Mucosa of stomach (tissue), 1 donor: Measurements from ENCODE around the gene NMRK2.
"Not testable (repeated sequence)": the region's sequence is repeated elsewhere in the genome, so short reads cannot be mapped to it uniquely, and the experiment has no call there.

Source experiments
- H3K27me3 ChIP-seq: one replicate; pipeline ENCODE4 v1.7.0; 2013; ENCODE audit warnings: mild to moderate bottlenecking, low read length; ENCODE audit not compliant: control insufficient read depth, insufficient read depth
- H3K36me3 ChIP-seq: one replicate; pipeline ENCODE4 v1.7.0; 2013; ENCODE audit warnings: low read length; ENCODE audit not compliant: control insufficient read depth, insufficient read depth
- H3K4me1 ChIP-seq: one replicate; pipeline ENCODE4 v1.7.0; 2013; ENCODE audit warnings: mild to moderate bottlenecking, low read length; ENCODE audit not compliant: control insufficient read depth, insufficient read depth
- H3K4me3 ChIP-seq: one replicate; pipeline ENCODE4 v1.7.0; 2013; ENCODE audit warnings: low read length
- H3K9ac ChIP-seq: one replicate; pipeline ENCODE4 v1.7.0; 2013; ENCODE audit warnings: mild to moderate bottlenecking, low read length, moderate library complexity
- H3K9me3 ChIP-seq: one replicate; pipeline ENCODE4 v1.7.0; 2013; ENCODE audit warnings: mild to moderate bottlenecking, low read length, moderate library complexity; ENCODE audit not compliant: control insufficient read depth
- donor health status: Pancreatic carcinoma.

Gene NMRK2

DNA sequence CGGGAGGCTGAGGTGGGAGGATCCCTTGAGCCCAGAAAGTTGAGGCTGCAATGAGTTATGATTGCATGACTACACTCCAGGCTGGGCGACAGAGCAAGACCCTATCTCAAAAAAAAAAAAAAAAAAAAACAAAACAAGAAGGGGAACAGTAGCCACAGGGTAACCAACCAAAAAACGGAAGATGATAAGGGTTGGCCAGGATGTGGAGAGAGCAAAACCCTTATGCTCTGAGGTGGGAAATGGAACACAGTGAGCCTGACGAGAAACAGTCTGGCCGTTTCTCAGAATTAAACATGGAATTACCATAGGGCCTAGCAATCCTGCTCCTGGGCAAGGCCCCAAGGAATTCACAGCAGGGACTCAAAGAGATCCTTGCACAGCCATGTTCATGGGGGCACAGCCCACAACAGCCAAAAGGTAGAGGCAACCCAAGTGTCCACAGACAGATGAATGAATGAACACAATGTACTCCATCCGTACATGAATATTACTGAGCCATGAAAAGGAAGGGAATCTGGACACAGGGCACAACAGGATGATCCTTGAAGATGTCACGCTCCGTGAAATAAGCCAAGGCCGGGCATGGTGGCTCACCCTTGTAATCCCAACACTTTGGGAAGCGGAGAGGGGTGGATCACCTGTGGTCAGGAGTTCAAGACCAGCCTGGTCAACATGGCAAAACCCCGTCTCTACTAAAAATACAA is 11.3 kb downstream of the NMRK2 start:
- Histone ChIP-seq H3K9ac (no peak overlapping the region), H3K4me1 (no peaks in the 10 kb centered on the region), H3K27me3 (no peaks in the 10 kb centered on the region), H3K9me3 (no peaks in the 10 kb centered on the region), H3K36me3 (no peaks in the 10 kb centered on the region), H3K4me3 (no peak overlapping the region)

DNA sequence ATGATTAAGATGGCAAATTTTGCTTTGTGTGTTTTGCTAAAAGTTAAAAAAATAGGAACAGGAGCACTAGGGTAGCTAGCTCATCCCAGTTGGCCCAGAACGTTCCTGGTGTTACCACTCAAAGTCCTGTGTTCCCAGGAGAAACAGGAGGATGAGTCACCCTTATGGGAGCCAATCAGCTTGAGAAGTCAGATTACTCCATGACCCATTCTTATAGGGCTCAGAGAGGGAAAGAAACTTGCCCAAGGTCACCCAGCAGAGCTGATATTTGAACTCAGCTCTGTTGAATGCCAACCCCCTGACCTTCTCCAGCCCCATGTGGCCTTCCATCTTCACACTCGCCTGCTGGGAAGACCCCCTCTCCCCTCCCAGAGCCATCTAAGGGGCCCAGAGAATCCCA is 13.0 kb downstream of the NMRK2 start:
- Histone ChIP-seq H3K4me1 (no peaks in the 10 kb centered on the region), H3K9me3 (no peaks in the 10 kb centered on the region), H3K4me3 (no peak overlapping the region), H3K36me3 (no peaks in the 10 kb centered on the region), H3K27me3 (peaks cover under 1% of the 10 kb centered on the region), H3K9ac (no peak overlapping the region)

DNA sequence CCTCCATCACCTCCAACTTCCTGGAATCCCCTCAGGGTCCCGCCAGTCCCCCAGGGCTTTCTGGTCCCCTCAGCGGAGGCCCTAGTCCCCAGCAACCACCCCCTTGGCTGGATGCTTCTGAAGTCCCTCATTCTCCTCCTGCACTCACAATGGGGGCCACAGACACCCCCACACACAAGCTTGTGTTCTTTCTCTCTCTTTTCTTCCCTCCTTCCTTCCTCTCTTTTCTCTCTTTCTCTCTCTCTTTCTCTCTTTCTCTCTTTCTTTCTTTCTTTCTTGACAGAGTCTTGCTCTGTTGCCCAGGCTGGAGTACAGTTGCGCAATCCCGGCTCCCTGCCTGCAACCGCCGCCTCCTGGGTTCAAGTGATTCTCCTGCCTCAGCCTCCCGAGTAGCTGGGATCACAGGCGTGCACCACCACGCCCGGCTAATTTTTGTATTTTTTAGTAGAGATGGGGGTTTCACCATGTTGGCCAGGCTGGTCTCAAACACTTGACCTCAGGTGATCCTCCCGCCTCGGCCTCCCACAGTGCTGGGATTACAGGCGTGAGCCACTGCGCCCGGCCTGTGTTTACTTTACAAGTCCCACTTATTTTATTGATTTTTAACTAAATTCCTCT is 14.6 kb downstream of the NMRK2 start:
- H3K9me3 ChIP-seq, H3K4me3 ChIP-seq, H3K27me3 ChIP-seq, H3K36me3 ChIP-seq, H3K4me1 ChIP-seq, H3K9ac ChIP-seq: not testable (repeated sequence)

DNA sequence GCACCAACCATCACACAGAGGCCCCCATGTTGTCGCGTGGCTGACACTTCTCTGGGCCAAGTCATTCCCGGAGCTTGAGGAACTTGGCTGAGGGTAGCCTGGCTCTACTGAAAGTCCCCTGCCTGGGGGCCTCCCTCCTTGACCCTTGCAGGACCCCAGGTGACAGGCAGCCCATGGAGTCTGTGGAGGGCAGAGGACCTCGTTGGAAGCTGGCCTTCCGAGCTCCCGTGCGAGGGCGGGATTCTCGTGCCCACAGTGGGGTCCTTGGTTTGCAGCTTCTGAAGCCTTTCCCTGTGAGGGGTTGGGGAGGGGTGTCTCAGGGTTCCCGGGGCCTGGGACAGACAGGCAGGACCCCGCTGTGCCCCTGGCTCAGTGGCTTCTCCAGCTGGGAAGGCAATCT is 16.4 kb downstream of the NMRK2 start:
- Histone ChIP-seq H3K36me3 (no peaks in the 10 kb centered on the region), H3K4me1 (no peaks in the 10 kb centered on the region), H3K9me3 (no peaks in the 10 kb centered on the region), H3K9ac (no peak overlapping the region), H3K4me3 (no peak overlapping the region), H3K27me3 (peaks cover 8% of the 10 kb centered on the region)

DNA sequence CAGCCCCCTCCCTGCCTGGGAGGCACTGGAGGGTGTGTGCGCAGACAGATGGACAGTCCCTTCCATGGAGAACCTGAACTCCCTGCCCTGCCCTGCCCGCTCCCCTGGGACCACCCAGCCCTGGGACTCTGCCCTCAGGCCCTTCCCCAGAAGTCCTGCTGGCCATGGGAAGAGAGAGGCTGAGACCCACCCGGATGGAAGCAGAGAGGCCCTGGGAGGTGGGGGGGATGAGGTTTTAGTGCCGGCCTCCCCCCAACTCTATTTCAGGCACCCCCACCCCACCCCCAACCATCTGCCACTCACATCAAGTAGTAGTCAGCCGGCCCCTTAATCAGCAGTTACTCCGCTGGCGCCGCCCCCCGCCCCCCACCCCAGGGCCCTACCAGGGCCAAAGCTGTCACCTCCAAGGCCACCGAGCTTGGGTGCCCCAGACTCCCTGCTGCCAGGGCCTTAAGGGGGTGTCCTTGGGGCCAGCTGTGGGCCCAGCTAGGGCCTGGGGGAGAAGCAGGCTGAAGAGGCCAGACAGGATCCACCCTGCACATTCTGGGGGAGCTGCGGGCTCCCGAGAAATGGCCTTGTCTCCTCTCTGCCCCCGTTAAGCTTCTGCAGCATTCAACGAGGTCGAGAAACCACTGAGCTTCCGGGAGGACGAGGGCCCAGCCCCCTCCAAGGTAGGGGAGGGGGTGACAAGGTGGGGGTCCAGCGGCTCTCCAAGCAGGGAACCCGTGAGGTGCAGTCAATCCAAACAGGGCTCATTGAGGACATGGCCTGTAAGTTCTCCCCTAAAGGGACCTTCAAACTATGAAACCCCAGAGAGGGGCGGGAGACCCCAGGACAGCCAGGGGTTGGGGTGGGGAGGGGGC is 17.4 kb downstream of the NMRK2 start:
- Histone ChIP-seq H3K9ac (no peak overlapping the region), H3K4me3 (no peak overlapping the region), H3K4me1 (no peaks in the 10 kb centered on the region), H3K27me3 (peaks cover 8% of the 10 kb centered on the region), H3K9me3 (no peaks in the 10 kb centered on the region), H3K36me3 (no peaks in the 10 kb centered on the region)

DNA sequence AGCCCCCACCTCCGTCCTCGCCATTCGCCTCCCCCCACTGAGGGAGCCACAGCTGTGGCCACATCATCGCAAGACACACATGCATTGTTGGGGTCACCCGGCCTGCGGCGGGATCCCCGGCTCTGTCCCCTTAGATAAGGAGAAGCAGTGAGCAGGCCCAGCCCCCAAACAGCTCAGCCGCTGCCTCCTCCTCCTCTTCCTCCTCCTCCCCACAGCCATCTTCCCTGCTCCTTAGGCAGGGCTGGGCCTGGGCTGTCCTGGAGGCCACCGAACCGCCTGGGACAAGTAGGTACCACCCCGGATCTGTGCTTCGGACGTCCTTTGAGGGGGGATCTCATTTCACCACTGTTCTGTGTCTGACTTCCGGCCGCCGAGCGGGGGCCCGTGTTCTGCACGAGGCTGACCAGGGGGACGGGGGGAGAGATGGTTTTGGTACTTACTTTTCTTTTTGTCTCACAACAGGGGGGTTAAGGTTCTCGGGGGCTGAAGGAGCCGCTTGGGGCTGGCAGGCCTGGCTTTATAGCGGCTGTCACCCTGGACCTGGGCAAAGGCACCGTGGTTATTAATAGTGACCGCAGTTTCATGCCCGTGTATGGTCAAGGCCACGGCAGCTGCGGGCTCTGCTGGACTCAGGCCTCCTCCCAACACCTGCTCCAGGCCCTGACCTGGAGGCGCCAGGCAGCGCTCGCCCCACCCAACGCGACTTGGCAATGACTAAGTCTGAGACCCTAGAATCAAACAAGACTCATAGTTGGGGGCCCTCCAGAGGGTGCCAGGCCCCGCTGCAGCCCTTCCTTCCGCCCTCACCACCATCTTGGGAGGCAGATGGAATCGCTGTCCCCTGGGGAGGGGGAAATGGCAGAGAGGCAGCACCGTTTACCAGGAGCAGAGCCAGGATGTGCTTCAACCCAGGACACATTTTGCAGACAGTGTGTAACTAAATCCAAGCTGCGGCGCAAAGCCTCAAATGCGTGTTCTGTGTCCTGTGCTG is 18.3 kb downstream of the NMRK2 start:
- H3K9me3 ChIP-seq, result no peaks in the 10 kb centered on the region
- H3K36me3 ChIP-seq, result no peaks in the 10 kb centered on the region
- H3K4me3 ChIP-seq, result no peak overlapping the region
- peaks cover 8% of the 10 kb centered on the region for H3K27me3 ChIP-seq
- no peaks in the 10 kb centered on the region for H3K4me1 ChIP-seq
- H3K9ac ChIP-seq, result no peak overlapping the region

DNA sequence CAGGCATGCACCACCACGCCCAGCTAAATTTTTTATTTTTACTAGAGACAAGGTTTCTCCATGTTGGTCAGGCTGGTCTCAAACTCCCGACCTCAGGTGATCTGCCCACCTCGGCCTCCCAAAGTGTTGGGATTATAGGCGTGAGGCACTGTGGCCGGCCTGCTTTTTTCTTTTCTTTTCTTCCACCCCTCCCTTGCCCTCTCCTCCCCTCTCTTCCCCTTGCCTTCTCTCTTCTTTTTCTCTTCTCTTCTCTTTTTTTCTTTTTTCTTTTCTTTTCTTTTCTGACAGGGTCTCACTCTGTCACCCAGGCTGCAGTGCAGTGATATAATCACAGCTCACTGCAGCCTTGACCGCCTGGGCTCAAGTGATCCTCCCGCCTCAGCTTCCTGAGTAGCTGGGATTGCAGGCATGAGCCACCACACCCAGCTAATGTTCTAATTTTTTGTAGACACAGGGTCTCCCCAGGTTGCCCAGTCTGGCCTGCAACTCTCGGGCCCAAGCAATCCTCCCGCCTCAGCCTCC is 19.9 kb downstream of the NMRK2 start:
- H3K36me3 ChIP-seq, H3K9ac ChIP-seq, H3K9me3 ChIP-seq, H3K4me3 ChIP-seq, H3K4me1 ChIP-seq, H3K27me3 ChIP-seq: not testable (repeated sequence)

DNA sequence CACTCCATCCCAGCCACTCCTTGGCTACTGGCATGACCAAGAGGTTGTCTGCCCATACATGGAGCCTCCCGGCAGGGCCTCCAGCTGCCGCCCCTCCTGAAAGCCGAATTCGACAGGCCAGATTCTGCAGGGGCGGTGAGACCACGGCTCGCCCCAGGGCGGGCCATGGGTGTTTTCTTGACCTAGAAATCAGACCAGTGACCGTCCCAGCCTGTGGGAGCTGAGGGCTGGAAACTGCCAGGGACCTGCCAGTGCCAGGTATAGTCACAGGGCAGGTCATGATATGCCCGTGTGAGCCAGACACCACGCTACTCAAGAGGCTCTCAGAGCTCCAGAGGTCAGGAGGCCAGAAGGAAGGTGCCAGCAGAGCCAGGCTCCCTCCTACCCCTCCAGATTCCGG is 21.2 kb downstream of the NMRK2 start:
- no peaks in the 10 kb centered on the region for H3K9me3 ChIP-seq
- no peak overlapping the region for H3K9ac ChIP-seq
- H3K4me1 ChIP-seq, result no peaks in the 10 kb centered on the region
- H3K27me3 ChIP-seq, result peaks cover 8% of the 10 kb centered on the region
- H3K36me3 ChIP-seq, result no peaks in the 10 kb centered on the region
- H3K4me3 ChIP-seq, result no peak overlapping the region

DNA sequence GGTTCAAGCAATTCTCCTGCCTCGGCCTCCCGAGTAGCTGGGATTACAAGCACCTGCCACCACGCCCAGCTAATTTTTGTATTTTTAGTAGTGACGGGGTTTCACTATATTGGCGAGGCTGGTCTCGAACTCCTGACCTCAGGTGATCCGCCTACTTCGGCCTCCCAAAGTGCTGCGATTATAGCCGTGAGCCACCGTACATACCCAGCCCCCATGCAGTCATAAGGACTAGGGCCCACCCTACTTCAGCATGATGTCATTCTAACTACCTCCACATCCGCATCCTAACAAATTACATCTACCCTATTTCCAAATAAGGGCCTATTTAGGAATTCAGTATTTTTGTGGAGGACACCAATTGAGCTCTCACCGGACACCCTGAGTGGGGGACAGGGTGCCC is 22.4 kb downstream of the NMRK2 start:
- H3K36me3 ChIP-seq, H3K27me3 ChIP-seq, H3K9ac ChIP-seq, H3K4me3 ChIP-seq, H3K9me3 ChIP-seq, H3K4me1 ChIP-seq: not testable (repeated sequence)

DNA sequence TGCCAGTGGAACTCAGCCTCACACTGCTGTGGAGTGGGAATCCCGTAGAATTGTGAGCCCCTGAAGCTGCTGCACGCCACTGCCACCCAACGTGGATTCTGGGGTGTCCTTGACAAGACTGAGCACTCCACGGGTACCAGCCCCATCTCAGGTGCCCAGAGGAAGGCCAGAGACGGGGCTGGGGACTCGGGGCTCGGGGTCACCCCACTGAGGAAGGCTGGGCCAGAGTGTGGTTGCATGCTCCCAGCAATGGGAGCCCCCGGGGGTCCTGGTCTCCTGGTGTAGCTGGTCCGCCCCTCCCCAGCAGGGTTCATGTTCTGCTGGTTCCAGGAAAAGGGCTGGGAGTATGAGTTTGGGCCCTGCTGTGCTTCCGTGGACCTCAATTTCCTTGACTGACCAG is 22.8 kb downstream of the NMRK2 start:
- peaks cover 8% of the 10 kb centered on the region for H3K27me3 ChIP-seq
- H3K4me1 ChIP-seq, result no peaks in the 10 kb centered on the region
- no peak overlapping the region for H3K4me3 ChIP-seq
- no peak overlapping the region for H3K9ac ChIP-seq
- no peaks in the 10 kb centered on the region for H3K9me3 ChIP-seq
- H3K36me3 ChIP-seq, result no peaks in the 10 kb centered on the region

DNA sequence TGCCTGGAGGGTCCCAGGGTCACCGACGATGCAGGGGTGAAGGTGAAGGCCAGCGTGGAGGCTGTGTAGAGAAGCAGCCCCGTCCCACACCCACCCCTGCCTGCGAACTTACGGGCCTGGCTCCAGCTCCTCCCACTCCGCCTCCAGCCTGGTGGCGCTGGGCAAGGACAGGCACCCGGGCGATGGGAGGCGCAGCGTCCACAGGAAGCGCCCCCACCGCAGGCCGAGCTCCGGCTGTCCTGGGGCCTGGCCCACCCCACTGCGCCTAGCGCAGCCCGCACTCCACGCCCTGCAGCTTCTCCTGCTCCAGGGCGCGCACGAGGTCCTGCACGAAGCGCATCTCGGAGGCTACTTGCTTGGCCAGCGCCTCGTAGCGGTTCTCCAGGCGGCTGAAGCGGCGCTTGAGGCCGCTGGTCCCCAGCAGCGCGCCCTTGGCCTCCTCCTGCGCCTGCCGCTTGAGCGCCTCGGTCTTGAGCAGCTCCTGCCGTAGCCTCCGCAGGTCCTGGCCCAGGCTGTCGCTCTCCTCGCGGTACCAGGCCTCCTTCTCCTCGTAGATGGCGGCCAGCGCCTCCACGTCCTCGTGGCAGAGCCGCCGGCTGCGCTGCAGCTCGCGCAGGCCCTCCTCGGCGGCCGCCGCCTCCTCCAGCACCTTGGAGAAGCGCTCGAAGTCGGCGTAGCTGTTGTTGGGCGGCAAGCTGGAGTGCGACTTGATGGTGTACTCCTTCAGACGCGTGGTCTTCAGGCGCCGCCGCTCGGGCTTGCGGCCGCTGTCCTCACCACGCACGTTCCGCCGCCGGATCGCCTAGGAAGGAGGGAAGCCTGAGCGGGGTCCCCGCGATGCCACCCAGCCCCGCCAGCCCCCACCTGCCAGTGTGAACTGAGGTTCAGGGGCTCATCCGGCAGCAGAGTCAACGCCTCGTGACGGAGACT is 26.2 kb downstream of the NMRK2 start:
- peaks cover 5% of the 10 kb centered on the region for H3K36me3 ChIP-seq
- no peak overlapping the region for H3K9ac ChIP-seq
- H3K27me3 ChIP-seq, result no peaks in the 10 kb centered on the region
- H3K9me3 ChIP-seq, result no peaks in the 10 kb centered on the region
- H3K4me1 ChIP-seq, result no peaks in the 10 kb centered on the region
- no peak overlapping the region for H3K4me3 ChIP-seq
